ENCODE data around the gene DLG2.

DLG2 gene

DNA sequence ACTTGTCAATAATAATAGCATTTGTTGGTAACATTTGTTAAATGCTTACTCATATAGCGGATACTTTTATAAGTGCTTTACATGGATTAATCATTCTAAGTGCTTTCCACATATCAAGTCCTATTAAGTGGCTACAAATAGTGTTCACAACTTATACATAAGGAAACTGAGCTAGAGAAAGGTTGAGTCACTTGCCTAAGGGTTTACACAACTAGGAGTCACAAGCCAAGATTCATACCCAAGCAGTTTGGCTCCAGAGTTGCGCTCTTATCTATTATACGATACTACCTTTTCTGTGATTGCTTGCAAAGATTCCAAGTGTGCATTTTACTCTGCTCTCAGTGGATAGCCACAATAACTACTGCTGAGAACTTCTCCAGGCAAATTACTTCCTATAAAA lies 2125.1 kb downstream of the DLG2 start:
- Histone ChIP-seq H3K4me3 (replicated peaks; ENCODE audit: insufficient read depth, low read length) (no peak overlapping the region), H3K27me3 (ENCODE audit: insufficient read depth, poor library complexity, severe bottlenecking) (no peaks in the 10 kb centered on the region), H3K27ac (replicated peaks) (no peak overlapping the region)
- no peak for DNase-seq (ENCODE audit: low read depth in 1 of 2, low spot score in 1 of 2)
- no peak for TF ChIP-seq REST (IDR thresholded peaks at IDR 0.05; ENCODE audit: insufficient replicate concordance, low read depth)
- TF ChIP-seq, protein P1, sequence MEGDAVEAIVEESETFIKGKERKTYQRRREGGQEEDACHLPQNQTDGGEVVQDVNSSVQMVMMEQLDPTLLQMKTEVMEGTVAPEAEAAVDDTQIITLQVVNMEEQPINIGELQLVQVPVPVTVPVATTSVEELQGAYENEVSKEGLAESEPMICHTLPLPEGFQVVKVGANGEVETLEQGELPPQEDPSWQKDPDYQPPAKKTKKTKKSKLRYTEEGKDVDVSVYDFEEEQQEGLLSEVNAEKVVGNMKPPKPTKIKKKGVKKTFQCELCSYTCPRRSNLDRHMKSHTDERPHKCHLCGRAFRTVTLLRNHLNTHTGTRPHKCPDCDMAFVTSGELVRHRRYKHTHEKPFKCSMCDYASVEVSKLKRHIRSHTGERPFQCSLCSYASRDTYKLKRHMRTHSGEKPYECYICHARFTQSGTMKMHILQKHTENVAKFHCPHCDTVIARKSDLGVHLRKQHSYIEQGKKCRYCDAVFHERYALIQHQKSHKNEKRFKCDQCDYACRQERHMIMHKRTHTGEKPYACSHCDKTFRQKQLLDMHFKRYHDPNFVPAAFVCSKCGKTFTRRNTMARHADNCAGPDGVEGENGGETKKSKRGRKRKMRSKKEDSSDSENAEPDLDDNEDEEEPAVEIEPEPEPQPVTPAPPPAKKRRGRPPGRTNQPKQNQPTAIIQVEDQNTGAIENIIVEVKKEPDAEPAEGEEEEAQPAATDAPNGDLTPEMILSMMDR (IDR thresholded peaks at IDR 0.05; ENCODE audit: insufficient read depth, low read length): no peak
- no peak for TF ChIP-seq SPI1 (IDR thresholded peaks at IDR 0.05; ENCODE audit: borderline replicate concordance, low read depth)
- no peak for TF ChIP-seq GABPA (IDR thresholded peaks at IDR 0.05; ENCODE audit: low read depth)
- TF ChIP-seq POLR2AphosphoS5 (IDR thresholded peaks at IDR 0.05; ENCODE audit: low read depth): no peak

DNA sequence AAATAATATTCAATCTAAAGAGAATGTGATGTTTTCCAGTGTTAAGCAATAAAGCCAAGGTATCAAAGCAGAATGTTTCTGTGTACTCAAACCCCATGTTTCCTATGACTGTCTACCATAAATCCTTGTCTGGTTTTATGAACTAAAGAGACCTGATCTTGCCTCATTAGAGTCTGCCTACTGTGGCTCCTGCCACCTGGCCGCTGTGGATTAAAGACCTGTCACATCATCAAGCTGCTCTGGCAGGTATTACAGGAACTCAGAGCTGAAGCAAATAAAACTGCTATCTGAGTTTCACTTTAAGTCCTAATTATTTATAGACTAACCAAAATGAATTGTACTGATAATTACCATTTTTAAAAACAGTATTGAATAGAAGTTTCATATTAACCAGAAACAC lies 2133.2 kb downstream of the DLG2 start:
- no peak for DNase-seq (ENCODE audit: low read depth in 1 of 2, low spot score in 1 of 2)
- H3K27me3 ChIP-seq (ENCODE audit: insufficient read depth, poor library complexity, severe bottlenecking): no peaks in the 10 kb centered on the region
- H3K4me3 ChIP-seq (replicated peaks; ENCODE audit: insufficient read depth, low read length): no peak overlapping the region
- no peak overlapping the region for H3K27ac ChIP-seq (replicated peaks)
- TF ChIP-seq REST (IDR thresholded peaks at IDR 0.05; ENCODE audit: insufficient replicate concordance, low read depth) (no peak), GABPA (IDR thresholded peaks at IDR 0.05; ENCODE audit: low read depth) (no peak), POLR2AphosphoS5 (IDR thresholded peaks at IDR 0.05; ENCODE audit: low read depth) (no peak), SPI1 (IDR thresholded peaks at IDR 0.05; ENCODE audit: borderline replicate concordance, low read depth) (no peak)
- TF ChIP-seq, protein P1 (IDR thresholded peaks at IDR 0.05; ENCODE audit: insufficient read depth, low read length): no peak

GRCh38 chr11:83493034-83493433 lies 2134.1 kb downstream of the DLG2 start:
- Histone ChIP-seq H3K27ac (replicated peaks) (no peak overlapping the region), H3K27me3 (ENCODE audit: insufficient read depth, poor library complexity, severe bottlenecking) (no peaks in the 10 kb centered on the region), H3K4me3 (replicated peaks; ENCODE audit: insufficient read depth, low read length) (no peak overlapping the region)
- DNase-seq (ENCODE audit: low read depth in 1 of 2, low spot score in 1 of 2): no peak
- no peak for TF ChIP-seq REST (IDR thresholded peaks at IDR 0.05; ENCODE audit: insufficient replicate concordance, low read depth)
- TF ChIP-seq POLR2AphosphoS5 (IDR thresholded peaks at IDR 0.05; ENCODE audit: low read depth): no peak
- TF ChIP-seq GABPA (IDR thresholded peaks at IDR 0.05; ENCODE audit: low read depth): no peak
- TF ChIP-seq, protein P1 (IDR thresholded peaks at IDR 0.05; ENCODE audit: insufficient read depth, low read length): no peak
- no peak for TF ChIP-seq SPI1 (IDR thresholded peaks at IDR 0.05; ENCODE audit: borderline replicate concordance, low read depth)
